NCI-H748 (cell line): ENCODE data around the gene PGM5.
"Not testable (repeated sequence)": the region's sequence is repeated elsewhere in the genome, so short reads cannot be mapped to it uniquely, and the experiment has no call there.

Source experiments
- DNase-seq: peaks from one replicate; lab custom pipeline; 2025; ENCODE audit not compliant: unreplicated experiment; lab: John Stamatoyannopoulos, UW

PGM5 gene

GRCh38 chr9:68375789-68376188 is 19.4 kb downstream of the PGM5 start:
- not testable (repeated sequence) for DNase-seq

- DNase-seq, result not testable (repeated sequence)
Measured at GRCh38 chr9:68377723-68378122, 21.3 kb downstream of the PGM5 start.

- DNase-seq, result not testable (repeated sequence)
Measured at GRCh38 chr9:68383894-68384293, 27.5 kb downstream of the PGM5 start.

- DNase-seq, result not testable (repeated sequence)
Measured at GRCh38 chr9:68389558-68389957, 33.1 kb downstream of the PGM5 start.

- DNase-seq, result not testable (repeated sequence)
Measured at GRCh38 chr9:68390737-68391136, 34.3 kb downstream of the PGM5 start.

GRCh38 chr9:68396411-68397094 is 40.1 kb downstream of the PGM5 start:
- DNase-seq, result not testable (repeated sequence)

GRCh38 chr9:68397095-68397423 is 40.6 kb downstream of the PGM5 start:
- not testable (repeated sequence) for DNase-seq

- not testable (repeated sequence) for DNase-seq
Measured at GRCh38 chr9:68397796-68398195, 41.4 kb downstream of the PGM5 start.

GRCh38 chr9:68398324-68398723 is 41.9 kb downstream of the PGM5 start:
- DNase-seq, result not testable (repeated sequence)

- DNase-seq, result not testable (repeated sequence)
Measured at GRCh38 chr9:68404421-68405185, 48.2 kb downstream of the PGM5 start.

- not testable (repeated sequence) for DNase-seq
Measured at GRCh38 chr9:68411865-68412264, 55.5 kb downstream of the PGM5 start.

GRCh38 chr9:68412754-68413153 is 56.3 kb downstream of the PGM5 start:
- DNase-seq, result not testable (repeated sequence)

- DNase-seq, result not testable (repeated sequence)
Measured at GRCh38 chr9:68415065-68415464, 58.7 kb downstream of the PGM5 start.

- DNase-seq, result peak; percentile 25
Measured at GRCh38 chr9:68416936-68417564, 60.6 kb downstream of the PGM5 start.

GRCh38 chr9:68417762-68418161 is 61.4 kb downstream of the PGM5 start:
- no peak for DNase-seq

GRCh38 chr9:68418259-68418845 is 61.9 kb downstream of the PGM5 start:
- no peak for DNase-seq

GRCh38 chr9:68419901-68420300 is 63.5 kb downstream of the PGM5 start:
- DNase-seq, result no peak

GRCh38 chr9:68426755-68427154 is 70.3 kb downstream of the PGM5 start:
- DNase-seq, result no peak

- DNase-seq, result no peak
Measured at GRCh38 chr9:68427216-68427977, 71.0 kb downstream of the PGM5 start.

- no peak for DNase-seq
Measured at GRCh38 chr9:68428481-68428880, 72.1 kb downstream of the PGM5 start.

GRCh38 chr9:68429631-68430030 is 73.2 kb downstream of the PGM5 start:
- DNase-seq, result no peak
